ENCODE results near the gene CHRNG.

DNA sequence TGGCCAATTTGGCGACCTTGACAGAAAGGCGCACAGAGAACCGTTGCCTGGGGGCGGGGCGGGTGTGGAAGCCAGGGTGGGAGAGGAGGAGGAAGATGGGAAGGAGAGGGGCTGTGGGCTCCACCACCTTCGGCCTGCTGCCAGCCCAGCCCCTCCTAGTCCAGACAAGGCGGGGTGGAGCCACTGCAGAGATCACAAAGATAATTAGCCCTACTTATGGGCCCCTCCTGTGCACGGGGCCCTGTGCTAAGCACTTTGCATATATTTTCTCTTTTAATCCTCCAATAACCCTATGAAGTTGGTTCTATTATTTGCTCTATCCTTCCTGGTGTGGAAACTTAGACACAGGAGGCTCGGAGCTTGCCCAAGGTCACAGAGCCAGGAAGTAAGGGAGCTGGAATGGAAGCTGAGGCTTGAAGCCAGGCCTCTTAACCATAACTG, 38.1 kb upstream of the CHRNG start:
- TF ChIP-seq, protein P1, sequence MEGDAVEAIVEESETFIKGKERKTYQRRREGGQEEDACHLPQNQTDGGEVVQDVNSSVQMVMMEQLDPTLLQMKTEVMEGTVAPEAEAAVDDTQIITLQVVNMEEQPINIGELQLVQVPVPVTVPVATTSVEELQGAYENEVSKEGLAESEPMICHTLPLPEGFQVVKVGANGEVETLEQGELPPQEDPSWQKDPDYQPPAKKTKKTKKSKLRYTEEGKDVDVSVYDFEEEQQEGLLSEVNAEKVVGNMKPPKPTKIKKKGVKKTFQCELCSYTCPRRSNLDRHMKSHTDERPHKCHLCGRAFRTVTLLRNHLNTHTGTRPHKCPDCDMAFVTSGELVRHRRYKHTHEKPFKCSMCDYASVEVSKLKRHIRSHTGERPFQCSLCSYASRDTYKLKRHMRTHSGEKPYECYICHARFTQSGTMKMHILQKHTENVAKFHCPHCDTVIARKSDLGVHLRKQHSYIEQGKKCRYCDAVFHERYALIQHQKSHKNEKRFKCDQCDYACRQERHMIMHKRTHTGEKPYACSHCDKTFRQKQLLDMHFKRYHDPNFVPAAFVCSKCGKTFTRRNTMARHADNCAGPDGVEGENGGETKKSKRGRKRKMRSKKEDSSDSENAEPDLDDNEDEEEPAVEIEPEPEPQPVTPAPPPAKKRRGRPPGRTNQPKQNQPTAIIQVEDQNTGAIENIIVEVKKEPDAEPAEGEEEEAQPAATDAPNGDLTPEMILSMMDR (IDR thresholded peaks at IDR 0.05; ENCODE audit: low read depth, low read length, poor library complexity, severe bottlenecking), result no peak
- no peak for TF ChIP-seq EZH2phosphoT487 (IDR thresholded peaks at IDR 0.05; ENCODE audit: borderline replicate concordance, low read length)
